Measurements from ENCODE around the gene DNAJA3. TPM values are rescaled to one million over a fixed set of nuclear protein-coding genes. Genes with fewer than 3 reads are reported as not detected.

Gene DNAJA3
- total RNA-seq, 3 donors from 2014 or later (not counting 1 experiment from before 2014, with no cell fraction given) = 22.1 to 34.2 (median 27.2) TPM

DNA sequence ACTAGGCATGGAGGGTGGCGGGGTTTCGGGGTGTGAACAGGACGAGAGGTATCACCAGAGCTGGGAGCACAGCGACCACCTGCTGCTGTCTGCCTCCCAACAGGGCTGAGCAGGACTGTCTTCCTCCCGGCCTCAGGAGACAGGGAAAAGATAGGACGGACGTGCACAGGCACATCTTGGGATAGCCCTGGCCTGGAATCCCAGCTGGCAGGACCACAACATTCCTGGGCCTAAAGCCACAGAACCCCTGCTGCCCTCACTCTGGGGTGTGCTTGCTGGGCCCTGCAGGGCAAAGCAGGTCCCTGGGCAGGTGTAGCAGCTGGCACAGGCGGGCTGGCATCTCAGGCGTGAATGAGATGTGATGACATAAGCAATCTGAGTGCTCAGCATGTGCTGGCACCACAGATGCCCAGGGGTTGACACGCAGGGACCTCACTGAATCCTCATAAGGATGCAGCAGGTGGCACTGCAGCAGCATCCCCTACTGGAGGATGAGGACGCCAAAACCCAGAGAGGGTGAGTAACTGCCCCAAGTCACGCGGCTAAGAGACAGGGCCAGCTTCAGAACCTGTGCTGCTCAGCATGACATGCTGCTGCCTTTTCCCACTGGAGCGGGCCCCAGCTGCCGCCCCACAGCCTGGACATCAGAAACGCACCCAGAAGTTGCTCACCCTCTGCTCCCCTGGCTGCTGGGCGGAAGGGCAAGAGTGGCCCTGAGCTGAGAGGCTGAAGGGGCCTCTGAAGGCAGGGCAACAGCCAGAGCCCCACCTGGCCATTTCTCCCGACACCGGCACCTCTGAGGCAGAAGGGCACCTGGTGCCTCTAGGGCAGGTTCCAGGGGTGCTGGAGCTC lies 16.4 kb upstream of the DNAJA3 start:
- H3K4me3 ChIP-seq (ENCODE audit: low read length) = no peak overlapping the region
- Mint-ChIP-seq H3K27me3 (ENCODE audit: low read depth in 2 of 2) (no peaks in the 10 kb centered on the region), H3K36me3 (no peaks in the 10 kb centered on the region), H3K4me3 (no peak overlapping the region), H3K27ac (no peak overlapping the region), H3K9me3 (no peaks in the 10 kb centered on the region), H3K4me1 (peaks cover 26 to 40% of the 10 kb centered on the region in 2 donors)
- TF ChIP-seq, protein P1, sequence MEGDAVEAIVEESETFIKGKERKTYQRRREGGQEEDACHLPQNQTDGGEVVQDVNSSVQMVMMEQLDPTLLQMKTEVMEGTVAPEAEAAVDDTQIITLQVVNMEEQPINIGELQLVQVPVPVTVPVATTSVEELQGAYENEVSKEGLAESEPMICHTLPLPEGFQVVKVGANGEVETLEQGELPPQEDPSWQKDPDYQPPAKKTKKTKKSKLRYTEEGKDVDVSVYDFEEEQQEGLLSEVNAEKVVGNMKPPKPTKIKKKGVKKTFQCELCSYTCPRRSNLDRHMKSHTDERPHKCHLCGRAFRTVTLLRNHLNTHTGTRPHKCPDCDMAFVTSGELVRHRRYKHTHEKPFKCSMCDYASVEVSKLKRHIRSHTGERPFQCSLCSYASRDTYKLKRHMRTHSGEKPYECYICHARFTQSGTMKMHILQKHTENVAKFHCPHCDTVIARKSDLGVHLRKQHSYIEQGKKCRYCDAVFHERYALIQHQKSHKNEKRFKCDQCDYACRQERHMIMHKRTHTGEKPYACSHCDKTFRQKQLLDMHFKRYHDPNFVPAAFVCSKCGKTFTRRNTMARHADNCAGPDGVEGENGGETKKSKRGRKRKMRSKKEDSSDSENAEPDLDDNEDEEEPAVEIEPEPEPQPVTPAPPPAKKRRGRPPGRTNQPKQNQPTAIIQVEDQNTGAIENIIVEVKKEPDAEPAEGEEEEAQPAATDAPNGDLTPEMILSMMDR (IDR thresholded peaks at IDR 0.05) = no peak
- peaks cover 76% of the 10 kb centered on the region for H3K36me3 ChIP-seq (ENCODE audit: control insufficient read depth, insufficient read depth, low read length)
- H3K9me3 ChIP-seq (ENCODE audit: control insufficient read depth, insufficient read depth, low read length) = no peaks in the 10 kb centered on the region
- ATAC-seq (no peak), DNase-seq (peak in 1 of 2 donors; percentile 35)
- intact Hi-C loops (cut with micrococcal nuclease) = no loop called here
- H3K4me1 ChIP-seq (ENCODE audit: control insufficient read depth, insufficient read depth, low read length) = peaks cover 28% of the 10 kb centered on the region
- H3K27me3 ChIP-seq (ENCODE audit: control insufficient read depth, insufficient read depth, low read length) = no peaks in the 10 kb centered on the region
- H3K27ac ChIP-seq (ENCODE audit: low read length) = no peak overlapping the region
- WGBS (ENCODE audit: insufficient coverage) = 95% methylated on average over 19 of the region's 19 CpGs

DNA sequence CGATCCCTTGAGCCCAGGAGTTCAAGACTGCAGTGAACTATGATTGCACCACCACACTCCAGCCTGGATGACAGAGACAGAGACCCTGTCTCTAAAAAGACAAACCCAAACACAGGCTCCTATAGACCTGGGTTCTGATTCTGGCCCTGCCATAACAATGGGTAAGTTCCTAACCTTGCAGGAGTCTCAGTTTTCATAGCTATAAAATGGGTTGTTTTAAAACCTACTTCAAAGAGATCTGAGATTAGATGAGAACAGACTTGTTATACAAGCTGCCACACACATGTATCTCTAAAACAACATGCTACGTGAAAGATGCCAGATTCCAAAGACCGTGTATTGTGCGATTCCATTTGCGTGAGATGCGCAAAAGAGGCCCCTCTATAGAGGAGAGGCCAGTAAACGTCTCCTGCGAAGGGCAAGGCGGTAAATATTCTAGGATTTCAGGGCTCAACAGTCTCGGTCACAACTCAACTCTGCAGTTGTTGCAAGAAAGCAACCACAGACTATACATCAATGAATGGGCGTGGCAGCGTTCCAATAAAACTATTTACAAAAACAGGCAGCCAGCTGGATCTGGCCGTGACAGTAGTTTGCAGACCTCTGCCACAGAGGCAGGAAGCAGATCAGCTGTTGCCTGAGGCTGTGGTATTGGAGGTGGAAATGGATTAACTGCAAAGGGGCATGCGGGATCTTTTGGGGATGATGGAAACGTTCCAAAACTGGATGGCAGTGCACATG lies 15.2 kb upstream of the DNAJA3 start:
- intact Hi-C loops (cut with micrococcal nuclease) = loop anchor here (10.0 kb wide), 1 partner anchor 204 kb away; the partner anchor contains the start of gene UBALD1
- peak overlapping the region; percentile 55 for H3K4me3 Mint-ChIP-seq

DNA sequence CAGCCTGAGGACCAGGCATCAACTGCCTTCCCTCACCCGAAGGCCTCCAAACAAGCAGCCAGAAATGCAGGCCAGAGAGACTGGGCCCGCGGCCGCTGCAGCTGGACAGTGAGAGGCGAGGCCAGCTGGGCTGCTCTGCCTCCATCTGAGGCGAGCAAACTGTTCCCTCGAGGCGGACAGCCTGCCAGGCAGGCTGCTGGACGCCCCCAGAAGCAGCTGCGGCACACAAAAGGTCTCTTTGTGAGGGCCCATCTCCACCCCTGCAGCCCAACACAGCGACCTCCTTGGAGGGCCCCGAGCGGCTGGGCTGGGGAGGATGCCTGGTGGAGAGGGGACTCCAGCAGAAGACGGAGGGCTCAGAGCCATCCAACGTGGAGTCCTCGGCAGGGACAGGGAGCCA lies 14.0 kb upstream of the DNAJA3 start:
- no peaks in the 10 kb centered on the region for H3K27me3 Mint-ChIP-seq (ENCODE audit: low read depth in 2 of 2)
- H3K9me3 Mint-ChIP-seq = no peaks in the 10 kb centered on the region

More for the DNA sequence above, 15.2 kb upstream of the DNAJA3 start:
- Histone ChIP-seq H3K36me3 (ENCODE audit: control insufficient read depth, insufficient read depth, low read length) (peaks cover 64% of the 10 kb centered on the region), H3K27me3 (ENCODE audit: control insufficient read depth, insufficient read depth, low read length) (no peaks in the 10 kb centered on the region), H3K4me3 (ENCODE audit: low read length) (no peak overlapping the region), H3K9me3 (ENCODE audit: control insufficient read depth, insufficient read depth, low read length) (no peaks in the 10 kb centered on the region), H3K27ac (ENCODE audit: low read length) (no peak overlapping the region), H3K4me1 (ENCODE audit: control insufficient read depth, insufficient read depth, low read length) (peaks cover 40% of the 10 kb centered on the region)
- H3K27me3 Mint-ChIP-seq (ENCODE audit: low read depth in 2 of 2) = no peaks in the 10 kb centered on the region
- TF ChIP-seq, protein P1 (IDR thresholded peaks at IDR 0.05) = no peak
- no peaks in the 10 kb centered on the region for H3K9me3 Mint-ChIP-seq
- peaks cover 38 to 44% of the 10 kb centered on the region in 2 donors for H3K4me1 Mint-ChIP-seq
- ATAC-seq = no peak
- WGBS (ENCODE audit: insufficient coverage) = 90% methylated on average over 15 of the region's 15 CpGs
- peak overlapping the region in 1 of 2 donors; percentile 30 for H3K27ac Mint-ChIP-seq
- H3K36me3 Mint-ChIP-seq = no peaks in the 10 kb centered on the region
- DNase-seq = no peak

More for the DNA sequence above, 14.0 kb upstream of the DNAJA3 start:
- TF ChIP-seq, protein P1 (IDR thresholded peaks at IDR 0.05) = no peak
- Histone ChIP-seq H3K27ac (ENCODE audit: low read length) (no peak overlapping the region), H3K4me3 (ENCODE audit: low read length) (no peak overlapping the region), H3K4me1 (ENCODE audit: control insufficient read depth, insufficient read depth, low read length) (peaks cover 44% of the 10 kb centered on the region), H3K36me3 (ENCODE audit: control insufficient read depth, insufficient read depth, low read length) (peaks cover 52% of the 10 kb centered on the region), H3K27me3 (ENCODE audit: control insufficient read depth, insufficient read depth, low read length) (no peaks in the 10 kb centered on the region), H3K9me3 (ENCODE audit: control insufficient read depth, insufficient read depth, low read length) (no peaks in the 10 kb centered on the region)
- no peak overlapping the region for H3K4me3 Mint-ChIP-seq
- DNase-seq (no peak), ATAC-seq (no peak)
- peaks cover 40 to 45% of the 10 kb centered on the region in 2 donors for H3K4me1 Mint-ChIP-seq
- no peak overlapping the region for H3K27ac Mint-ChIP-seq
- WGBS (ENCODE audit: insufficient coverage) = 96% methylated on average over 16 of the region's 16 CpGs
- intact Hi-C loops (cut with micrococcal nuclease) = loop anchor here (10.0 kb wide), 1 partner anchor 203 kb away; the partner anchor contains the start of gene UBALD1
- H3K36me3 Mint-ChIP-seq = no peaks in the 10 kb centered on the region
